ENCODE results near the gene POLG2.
"Not testable (repeated sequence)": the region's sequence is repeated elsewhere in the genome, so short reads cannot be mapped to it uniquely, and the experiment has no call there.

The POLG2 gene

DNA sequence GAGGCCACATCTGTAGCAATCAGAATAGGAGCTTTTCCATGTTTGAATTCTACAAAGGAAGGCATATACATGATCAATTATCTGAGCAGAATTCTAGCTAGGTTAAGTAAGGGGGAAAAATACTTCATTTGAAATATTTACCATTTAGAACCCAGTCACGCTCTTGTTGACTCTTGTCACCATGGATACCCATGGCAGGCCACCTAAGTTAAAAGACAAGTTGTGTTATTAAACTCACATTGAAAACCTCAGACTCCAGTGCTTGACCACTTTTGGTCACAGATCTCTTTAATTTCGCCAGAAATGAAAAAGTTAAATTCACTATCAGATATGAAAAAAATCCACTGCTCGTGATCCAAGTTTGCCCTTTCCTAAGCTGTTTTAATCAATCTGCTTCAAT, 5.2 kb upstream of the POLG2 start:
- Mint-ChIP-seq H3K9me3 (no peaks in the 10 kb centered on the region), H3K27ac (peak overlapping the region; percentile 86), H3K36me3 (peaks cover 62 to 79% of the 10 kb centered on the region in 2 donors), H3K27me3 (no peaks in the 10 kb centered on the region), H3K4me3 (no peak overlapping the region), H3K4me1 (peaks cover 60 to 76% of the 10 kb centered on the region in 2 donors)
- ATAC-seq (replicated peaks) = no peak
- no peak for DNase-seq

DNA sequence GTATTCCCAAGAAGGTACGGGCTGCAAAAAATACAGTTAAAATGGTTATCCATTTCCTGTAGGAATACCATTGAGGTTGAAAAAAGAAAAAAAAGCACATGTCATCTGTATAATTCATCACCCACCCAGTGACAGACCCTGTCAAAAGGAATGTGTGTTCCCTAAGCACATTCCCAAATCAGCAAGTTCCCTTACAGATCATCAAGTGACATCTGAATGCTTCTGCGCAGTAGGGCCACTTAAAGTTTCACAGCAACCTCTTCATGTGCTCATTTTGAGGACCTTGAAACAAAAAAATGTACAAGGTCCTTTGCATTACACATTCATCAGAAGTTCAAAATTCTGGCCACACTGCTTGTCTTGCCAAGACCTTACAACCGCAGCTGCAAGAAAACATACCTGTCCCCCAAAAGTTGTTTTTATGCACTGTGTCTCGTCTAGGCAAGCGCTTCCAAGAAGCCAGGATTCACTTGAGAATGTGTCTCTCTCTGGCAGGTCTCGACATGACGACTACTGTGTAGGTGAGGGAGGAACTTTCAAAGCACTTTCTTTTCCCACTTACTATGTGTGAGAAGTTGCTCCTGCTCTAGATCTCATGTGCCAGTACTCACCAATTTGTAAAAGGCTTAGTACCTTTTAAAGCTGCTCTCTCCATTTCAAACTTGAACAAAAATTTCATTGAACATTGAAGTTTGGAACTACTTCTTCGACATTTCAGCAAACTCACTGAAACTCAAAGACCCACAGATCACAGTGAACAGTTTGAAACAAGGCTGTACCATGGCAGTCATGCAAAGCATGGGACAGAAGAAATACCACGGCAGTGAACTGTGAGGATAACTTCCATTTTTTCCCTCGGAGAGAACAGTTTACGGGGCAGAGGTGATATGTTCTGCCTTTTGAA, 4.3 kb upstream of the POLG2 start:
- ATAC-seq (replicated peaks) (no peak), DNase-seq (no peak)
- peak overlapping the region in 1 of 2 donors; percentile 59 for H3K4me3 Mint-ChIP-seq
- H3K4me1 Mint-ChIP-seq = peaks cover 60 to 82% of the 10 kb centered on the region in 2 donors
- peak overlapping the region; percentile 86 for H3K27ac Mint-ChIP-seq
- no peaks in the 10 kb centered on the region for H3K27me3 Mint-ChIP-seq
- no peaks in the 10 kb centered on the region for H3K9me3 Mint-ChIP-seq
- H3K36me3 Mint-ChIP-seq = peaks cover 70 to 80% of the 10 kb centered on the region in 2 donors

GRCh38 chr17:64500487-64500859, 3.6 kb upstream of the POLG2 start:
- Mint-ChIP-seq H3K27me3 (no peaks in the 10 kb centered on the region), H3K4me3 (peak overlapping the region in 1 of 2 donors; percentile 44), H3K9me3 (no peaks in the 10 kb centered on the region), H3K27ac (peak overlapping the region; percentile 86), H3K36me3 (peaks cover 64 to 74% of the 10 kb centered on the region in 2 donors), H3K4me1 (peaks cover 59 to 79% of the 10 kb centered on the region in 2 donors)
- ATAC-seq (replicated peaks) = no peak
- DNase-seq = no peak

GRCh38 chr17:64499805-64500486, 3.1 kb upstream of the POLG2 start:
- peaks cover 57 to 78% of the 10 kb centered on the region in 2 donors for H3K4me1 Mint-ChIP-seq
- DNase-seq (no peak), ATAC-seq (replicated peaks) (no peak)
- no peaks in the 10 kb centered on the region for H3K9me3 Mint-ChIP-seq
- peaks cover 61 to 69% of the 10 kb centered on the region in 2 donors for H3K36me3 Mint-ChIP-seq
- peak overlapping the region; percentile 67 for H3K27ac Mint-ChIP-seq
- H3K4me3 Mint-ChIP-seq = peak overlapping the region; percentile 44 to 49
- H3K27me3 Mint-ChIP-seq = no peaks in the 10 kb centered on the region

- no peaks in the 10 kb centered on the region for H3K9me3 Mint-ChIP-seq
- peaks cover 59 to 69% of the 10 kb centered on the region in 2 donors for H3K36me3 Mint-ChIP-seq
- DNase-seq = no peak
- peaks cover 57 to 78% of the 10 kb centered on the region in 2 donors for H3K4me1 Mint-ChIP-seq
- peak overlapping the region; percentile 36 to 58 for H3K4me3 Mint-ChIP-seq
- ATAC-seq (replicated peaks) = no peak
- peak overlapping the region; percentile 97 for H3K27ac Mint-ChIP-seq
- no peaks in the 10 kb centered on the region for H3K27me3 Mint-ChIP-seq
Observed at GRCh38 chr17:64498308-64499203, 1.7 kb upstream of the POLG2 start.

GRCh38 chr17:64497565-64498035, 746 bp upstream of the POLG2 start:
- Mint-ChIP-seq H3K27me3 (no peaks in the 10 kb centered on the region), H3K36me3 (peaks cover 50 to 61% of the 10 kb centered on the region in 2 donors), H3K9me3 (no peaks in the 10 kb centered on the region), H3K4me3 (peak overlapping the region; percentile 95 to 97), H3K27ac (peak overlapping the region; percentile 97), H3K4me1 (peaks cover 51 to 78% of the 10 kb centered on the region in 2 donors)
- DNase-seq (no peak), ATAC-seq (replicated peaks) (no peak)

GRCh38 chr17:64496348-64496785, 487 bp downstream of the POLG2 start:
- H3K9me3 Mint-ChIP-seq = no peaks in the 10 kb centered on the region
- no peaks in the 10 kb centered on the region for H3K27me3 Mint-ChIP-seq
- peak overlapping the region; percentile 97 for H3K27ac Mint-ChIP-seq
- H3K4me1 Mint-ChIP-seq = peaks cover 40 to 66% of the 10 kb centered on the region in 2 donors
- ATAC-seq (replicated peaks) (no peak), DNase-seq (no peak)
- peak overlapping the region; percentile 95 to 97 for H3K4me3 Mint-ChIP-seq
- H3K36me3 Mint-ChIP-seq = peaks cover 49 to 52% of the 10 kb centered on the region in 2 donors

DNA sequence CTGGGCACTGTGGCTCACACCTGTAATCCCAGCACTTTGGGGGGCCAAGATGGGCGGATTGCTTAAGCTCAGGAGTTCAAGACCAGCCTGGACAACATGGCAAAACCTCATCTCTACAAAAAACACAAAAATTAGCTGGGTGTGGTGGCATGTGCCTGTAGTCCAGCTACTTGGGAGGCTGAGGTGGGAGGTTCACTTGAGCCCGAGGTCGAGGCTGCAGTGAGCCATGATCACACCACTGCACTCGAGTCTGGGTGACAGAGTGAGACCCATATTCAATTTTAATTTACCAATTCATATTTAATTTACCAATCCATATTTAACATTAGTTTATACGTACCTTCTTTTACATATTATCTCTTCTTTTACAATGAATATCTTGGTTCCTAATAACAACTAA, 1.6 kb downstream of the POLG2 start:
- ATAC-seq (replicated peaks); H3K27me3 Mint-ChIP-seq; DNase-seq; H3K9me3 Mint-ChIP-seq: not testable (repeated sequence)
- H3K36me3 Mint-ChIP-seq = peaks cover 46% of the 10 kb centered on the region in 2 donors
- H3K27ac Mint-ChIP-seq = peak overlapping the region; percentile 83
- H3K4me1 Mint-ChIP-seq = peaks cover 31 to 55% of the 10 kb centered on the region in 2 donors
- peak overlapping the region; percentile 95 to 97 for H3K4me3 Mint-ChIP-seq

DNA sequence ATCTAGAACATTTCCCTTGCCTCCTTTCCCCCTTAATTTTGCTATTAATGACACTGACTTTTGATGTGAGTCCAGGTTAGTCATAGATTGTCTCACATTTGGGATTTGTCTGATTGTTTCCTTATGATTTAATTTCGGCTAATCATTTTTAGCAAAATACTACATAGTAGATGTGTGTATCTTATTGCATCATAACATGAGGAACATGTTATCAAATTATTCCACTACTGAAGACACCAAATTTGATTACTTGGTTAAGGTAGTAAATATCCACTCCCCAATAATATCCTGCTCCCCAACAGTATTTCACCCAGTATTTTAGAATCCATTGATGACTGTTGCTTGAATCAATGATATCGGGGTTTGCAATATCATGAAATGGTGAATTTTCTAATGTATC, 2.7 kb downstream of the POLG2 start:
- no peak for DNase-seq
- no peak for ATAC-seq (replicated peaks)
- peaks cover 24 to 43% of the 10 kb centered on the region in 2 donors for H3K4me1 Mint-ChIP-seq
- peak overlapping the region; percentile 76 to 85 for H3K4me3 Mint-ChIP-seq
- H3K36me3 Mint-ChIP-seq = peaks cover 39 to 41% of the 10 kb centered on the region in 2 donors
- no peaks in the 10 kb centered on the region for H3K9me3 Mint-ChIP-seq
- no peaks in the 10 kb centered on the region for H3K27me3 Mint-ChIP-seq
- H3K27ac Mint-ChIP-seq = no peak overlapping the region

GRCh38 chr17:64492481-64493109, 4.3 kb downstream of the POLG2 start:
- H3K36me3 Mint-ChIP-seq = peaks cover 33 to 41% of the 10 kb centered on the region in 2 donors

GRCh38 chr17:64491994-64492393, 4.9 kb downstream of the POLG2 start:
- DNase-seq = no peak
- ATAC-seq (replicated peaks) = no peak
- H3K36me3 Mint-ChIP-seq = peaks cover 33 to 41% of the 10 kb centered on the region in 2 donors
- no peak overlapping the region for H3K4me3 Mint-ChIP-seq
- H3K9me3 Mint-ChIP-seq = no peaks in the 10 kb centered on the region
- no peaks in the 10 kb centered on the region for H3K27me3 Mint-ChIP-seq
- no peak overlapping the region for H3K27ac Mint-ChIP-seq
- H3K4me1 Mint-ChIP-seq = peaks cover 10 to 22% of the 10 kb centered on the region in 2 donors

More at GRCh38 chr17:64492481-64493109, 4.3 kb downstream of the POLG2 start:
- Mint-ChIP-seq H3K9me3 (no peaks in the 10 kb centered on the region), H3K27ac (no peak overlapping the region), H3K4me3 (no peak overlapping the region), H3K4me1 (peaks cover 14 to 28% of the 10 kb centered on the region in 2 donors), H3K27me3 (no peaks in the 10 kb centered on the region)
- no peak for DNase-seq
- no peak for ATAC-seq (replicated peaks)

- Mint-ChIP-seq H3K4me1 (peaks cover 8 to 18% of the 10 kb centered on the region in 2 donors), H3K4me3 (no peak overlapping the region), H3K27ac (no peak overlapping the region), H3K27me3 (no peaks in the 10 kb centered on the region), H3K36me3 (peaks cover 29 to 34% of the 10 kb centered on the region in 2 donors), H3K9me3 (no peaks in the 10 kb centered on the region)
- DNase-seq (no peak), ATAC-seq (replicated peaks) (peak; percentile 76 to 77)
Observed at GRCh38 chr17:64491034-64491860, 5.6 kb downstream of the POLG2 start.

- Mint-ChIP-seq H3K4me3 (no peak overlapping the region), H3K9me3 (no peaks in the 10 kb centered on the region), H3K4me1 (peaks cover 0 to 5% of the 10 kb centered on the region in 2 donors), H3K27me3 (no peaks in the 10 kb centered on the region), H3K27ac (no peak overlapping the region), H3K36me3 (peaks cover 33 to 34% of the 10 kb centered on the region in 2 donors)
- DNase-seq (no peak), ATAC-seq (replicated peaks) (no peak)
Observed at GRCh38 chr17:64488301-64488700, 8.6 kb downstream of the POLG2 start.

Measured in stimulated activated naive B cell treated with anti-CD40 and anti-IgM and Interleukin-4, amounts not matched to agents 10 μg/mL and 1 μg/mL and 100 μg/mL, for 72 hours (primary cell).